NB4 (cell line): ENCODE results near the gene PEPD.
A peak's percentile ranks its signal among the peaks of the same experiment; 100 is the strongest.

Experiments
- CTCF ChIP-seq: IDR thresholded peaks from one replicate; pipeline ENCODE4 v1.5.1; 2012; ENCODE audit warnings: low read depth, low read length
- MAX ChIP-seq: IDR thresholded peaks from 2 replicates; pipeline ENCODE4 v1.6.1; 2011; ENCODE audit warnings: low read depth, low read length
- MYC ChIP-seq: IDR thresholded peaks from 2 replicates; pipeline ENCODE4 v1.6.1; 2011; ENCODE audit warnings: low read depth, low read length
- POLR2A ChIP-seq: IDR thresholded peaks from 2 replicates; pipeline ENCODE4 v1.6.1; 2011; ENCODE audit warnings: mild to moderate bottlenecking; ENCODE audit not compliant: insufficient read length; ENCODE audit errors: extremely low read depth

- TF ChIP-seq CTCF (no peak), POLR2A (no peak), MYC (peak; percentile 49), MAX (peak; percentile 39)
Observed at GRCh38 chr19:33441277-33441699, 80.3 kb downstream of the PEPD start.
